Retinal pigment epithelial cell (primary cell): ENCODE results near the gene METRN.
A peak's percentile ranks its signal among the peaks of the same experiment; 100 is the strongest.
"Not testable (repeated sequence)": the region's sequence is repeated elsewhere in the genome, so short reads cannot be mapped to it uniquely, and the experiment has no call there.

ENCODE experiments used
- DNase-seq: peaks from one replicate; pipeline ENCODE4 v3.0.0-alpha.2; 2010; ENCODE audit warnings: low read depth
- H3K4me3 ChIP-seq: 2 replicates; pipeline ENCODE4 v1.5.1; 2011; ENCODE audit warnings: mild to moderate bottlenecking, low read length, control low read depth, moderate library complexity
- TF ChIP-seq, protein P1 (sequence below): conservative IDR thresholded peaks from 2 replicates; pipeline ENCODE4 v1.5.1; 2011; ENCODE audit warnings: low read depth, low read length, control low read depth, inconsistent platforms

Gene METRN

DNA sequence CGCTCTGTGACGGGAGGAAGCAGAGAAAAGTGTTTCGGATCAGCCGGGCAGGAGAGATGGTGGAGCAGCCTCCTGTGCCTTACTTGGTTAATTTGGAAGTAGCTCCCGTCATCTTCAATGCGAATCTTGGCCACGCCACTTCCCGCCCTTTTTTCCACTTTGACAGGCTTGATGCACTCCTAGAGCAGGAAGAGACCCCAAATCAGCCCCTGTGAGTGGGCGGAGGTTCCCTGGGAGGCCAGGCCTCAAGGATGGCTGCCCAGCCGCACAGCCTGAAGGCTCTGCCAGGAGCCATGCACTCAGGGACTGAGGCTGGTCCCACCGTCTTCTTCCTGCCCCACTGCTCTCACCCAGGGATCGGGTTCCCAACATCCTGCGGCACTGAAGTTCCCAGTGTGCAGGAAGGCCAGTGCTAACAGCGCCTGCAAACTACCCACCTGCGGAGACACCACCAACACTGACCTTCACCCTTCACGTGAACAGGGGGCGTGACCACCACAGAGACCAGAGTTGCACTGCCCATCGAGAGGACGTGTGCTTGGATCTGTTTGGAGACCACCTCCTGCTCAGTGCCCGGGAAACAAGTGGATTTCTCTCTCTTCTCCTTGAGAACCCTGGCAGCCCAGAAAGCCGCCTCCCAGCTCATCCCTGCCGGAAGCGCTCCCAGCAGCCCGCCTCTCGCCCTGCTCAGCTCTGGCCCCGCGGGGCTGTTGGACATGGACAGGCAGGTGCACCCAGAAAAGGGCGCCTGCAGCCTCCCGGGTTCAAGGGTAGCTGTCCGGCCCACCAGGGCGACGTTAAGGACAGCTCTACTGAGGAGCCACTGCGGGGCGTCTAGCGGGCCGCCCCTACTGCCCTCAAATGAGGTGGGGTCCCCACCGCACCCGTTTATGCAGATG is 24.9 kb downstream of the METRN start:
- TF ChIP-seq, protein P1, sequence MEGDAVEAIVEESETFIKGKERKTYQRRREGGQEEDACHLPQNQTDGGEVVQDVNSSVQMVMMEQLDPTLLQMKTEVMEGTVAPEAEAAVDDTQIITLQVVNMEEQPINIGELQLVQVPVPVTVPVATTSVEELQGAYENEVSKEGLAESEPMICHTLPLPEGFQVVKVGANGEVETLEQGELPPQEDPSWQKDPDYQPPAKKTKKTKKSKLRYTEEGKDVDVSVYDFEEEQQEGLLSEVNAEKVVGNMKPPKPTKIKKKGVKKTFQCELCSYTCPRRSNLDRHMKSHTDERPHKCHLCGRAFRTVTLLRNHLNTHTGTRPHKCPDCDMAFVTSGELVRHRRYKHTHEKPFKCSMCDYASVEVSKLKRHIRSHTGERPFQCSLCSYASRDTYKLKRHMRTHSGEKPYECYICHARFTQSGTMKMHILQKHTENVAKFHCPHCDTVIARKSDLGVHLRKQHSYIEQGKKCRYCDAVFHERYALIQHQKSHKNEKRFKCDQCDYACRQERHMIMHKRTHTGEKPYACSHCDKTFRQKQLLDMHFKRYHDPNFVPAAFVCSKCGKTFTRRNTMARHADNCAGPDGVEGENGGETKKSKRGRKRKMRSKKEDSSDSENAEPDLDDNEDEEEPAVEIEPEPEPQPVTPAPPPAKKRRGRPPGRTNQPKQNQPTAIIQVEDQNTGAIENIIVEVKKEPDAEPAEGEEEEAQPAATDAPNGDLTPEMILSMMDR: no peak
- no peak for DNase-seq
- peak overlapping the region; percentile 80 for H3K4me3 ChIP-seq

DNA sequence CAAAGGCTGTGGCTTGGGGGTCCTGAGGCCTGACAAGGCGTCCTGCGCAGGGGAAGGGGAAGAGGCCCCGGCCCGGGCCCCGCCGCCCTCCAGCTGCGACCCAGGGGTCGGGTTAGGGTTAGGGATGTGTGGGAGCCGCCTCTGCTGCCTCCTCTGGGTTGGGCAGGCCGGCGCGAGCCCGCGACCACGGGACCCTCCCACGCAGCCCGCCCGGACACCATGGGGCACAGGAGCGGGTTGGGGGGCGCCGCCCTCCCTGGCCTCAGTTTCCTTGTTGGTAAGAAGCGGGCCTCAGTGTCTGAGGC is 25.5 kb downstream of the METRN start:
- TF ChIP-seq, protein P1: no peak
- H3K4me3 ChIP-seq: peak overlapping the region; percentile 80
- DNase-seq: no peak

DNA sequence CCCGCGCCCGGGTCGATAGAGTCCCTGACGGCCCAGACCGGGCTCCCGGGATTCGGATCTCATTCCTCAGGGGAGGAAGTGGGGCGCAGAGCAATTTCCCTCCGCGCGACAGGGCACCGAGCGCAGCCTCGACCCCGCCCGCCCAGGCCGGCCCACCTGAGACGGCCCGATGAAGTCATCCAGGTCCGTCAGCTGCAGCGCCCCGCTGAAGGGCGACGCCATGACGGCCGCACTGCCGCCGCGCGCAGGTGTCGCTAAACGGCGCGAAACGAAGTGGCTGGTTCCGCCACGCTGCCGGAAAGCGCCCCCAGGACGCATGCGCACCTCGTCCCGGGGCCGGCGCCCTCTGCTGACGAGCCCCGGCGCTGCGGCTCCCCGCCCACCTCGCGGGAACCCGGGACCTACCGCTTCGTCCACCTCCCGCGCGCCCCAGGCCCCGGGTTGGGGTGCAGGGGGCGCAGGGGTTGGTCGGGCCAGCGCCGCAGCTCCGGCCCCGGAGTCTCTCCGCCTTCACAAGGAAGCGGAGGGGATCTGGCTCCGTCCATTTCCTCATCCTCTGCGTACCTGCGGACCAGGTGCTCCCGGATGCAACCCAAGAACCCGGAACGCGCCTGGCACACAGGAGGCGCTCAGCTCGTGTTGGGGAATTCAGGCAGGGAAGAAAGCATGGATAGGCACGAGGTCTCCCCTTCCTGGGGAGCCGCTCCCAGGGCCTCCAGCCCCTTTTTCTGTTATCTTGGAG is 26.0 kb downstream of the METRN start, which contains the start of gene CIAO3:
CIAO3 (minus strand) TSS at position 234 of the 742 bp plus-strand sequence; CDS start at position 222, 12 bp downstream.
- peak; percentile 60 for DNase-seq
- TF ChIP-seq, protein P1: peak; percentile 65
- peak within 1 kb of the TSS; percentile 80 for H3K4me3 ChIP-seq

DNA sequence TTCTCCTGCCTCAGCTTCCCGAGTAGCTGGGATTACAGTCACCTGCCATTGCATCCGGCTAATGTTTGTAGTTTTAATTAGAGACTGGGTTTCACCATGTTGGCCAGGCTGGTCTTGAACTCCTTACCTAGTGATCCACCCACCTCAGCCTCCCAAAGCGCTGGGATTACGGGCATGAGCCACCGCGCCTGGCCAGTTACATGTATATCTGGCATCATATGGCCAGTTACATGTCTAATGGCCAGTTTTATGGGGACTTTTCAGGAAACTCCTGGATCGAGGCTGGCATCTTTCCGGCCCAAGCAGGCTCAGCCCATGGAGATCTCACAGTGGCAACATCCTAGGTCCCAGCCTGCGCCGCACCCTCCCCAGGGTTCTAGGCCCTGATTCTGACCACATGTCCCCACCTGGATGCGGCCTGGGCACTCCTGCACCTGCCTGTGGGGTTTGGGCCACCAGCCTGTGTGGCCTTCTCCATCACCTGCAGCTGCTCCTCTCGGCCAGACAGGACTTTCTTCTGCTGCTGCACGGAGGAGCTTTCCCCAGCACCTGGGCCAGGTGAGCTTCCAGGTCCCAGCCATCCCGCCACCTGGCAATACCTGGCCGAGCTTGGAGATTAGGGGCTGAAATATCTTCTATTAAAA is 27.2 kb downstream of the METRN start:
- no peak for DNase-seq
- no peak overlapping the region for H3K4me3 ChIP-seq
- TF ChIP-seq, protein P1: no peak

DNA sequence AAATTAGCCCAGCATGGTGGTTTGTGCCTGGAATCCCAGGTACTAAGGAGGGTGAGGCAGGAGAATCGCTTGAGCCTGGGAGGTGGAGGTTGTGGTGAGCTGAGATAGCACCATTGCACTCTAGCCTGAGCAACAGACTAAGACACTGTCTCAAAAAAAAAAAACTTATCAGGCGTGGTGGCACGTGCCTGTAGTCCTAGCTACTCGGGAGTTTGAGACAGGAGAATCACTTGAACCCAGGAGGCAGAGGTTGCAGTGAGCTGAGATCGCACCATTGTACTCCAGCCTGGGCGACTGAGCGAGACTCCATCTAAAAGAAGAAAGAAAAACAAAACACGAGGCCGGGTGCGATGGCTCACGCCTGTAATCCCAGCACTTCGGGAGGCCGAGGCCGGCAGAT is 28.0 kb downstream of the METRN start:
- DNase-seq, H3K4me3 ChIP-seq: not testable (repeated sequence)

DNA sequence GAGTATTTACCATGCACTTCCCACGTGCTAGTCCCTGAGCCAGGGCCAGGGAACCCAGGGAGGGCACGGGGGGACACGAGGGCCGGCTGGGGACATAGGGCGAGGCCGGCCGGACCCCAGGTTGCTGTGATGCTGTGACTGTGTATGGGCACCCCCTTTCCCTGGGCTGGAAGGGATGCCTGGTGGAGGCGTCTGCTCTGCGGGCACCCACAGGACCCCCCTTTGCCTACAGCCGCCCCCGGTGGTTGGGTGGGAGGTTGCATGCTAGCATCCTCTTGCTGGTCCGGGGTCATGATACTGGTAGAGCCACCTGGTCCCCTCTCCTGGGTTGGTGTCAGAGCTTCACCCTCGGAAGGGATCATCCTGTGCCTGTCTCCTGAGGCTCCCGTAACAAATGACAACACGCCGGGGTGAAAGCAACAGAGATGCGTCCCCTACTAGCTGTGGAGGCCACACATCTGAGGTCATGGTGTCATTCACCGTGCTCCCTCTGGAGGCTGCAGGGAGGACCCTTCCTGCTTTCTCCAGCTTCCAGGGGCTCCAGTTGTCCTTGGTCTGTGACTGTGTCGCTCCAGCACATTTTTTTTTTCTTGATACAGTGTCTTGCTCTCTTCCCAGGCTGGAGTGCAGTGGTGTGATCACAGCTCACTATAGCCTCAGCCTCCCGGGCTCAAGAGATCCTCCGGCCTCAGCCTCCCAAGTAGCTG is 29.0 kb downstream of the METRN start:
- TF ChIP-seq, protein P1: peak; percentile 8
- H3K4me3 ChIP-seq: no peak overlapping the region
- no peak for DNase-seq

DNA sequence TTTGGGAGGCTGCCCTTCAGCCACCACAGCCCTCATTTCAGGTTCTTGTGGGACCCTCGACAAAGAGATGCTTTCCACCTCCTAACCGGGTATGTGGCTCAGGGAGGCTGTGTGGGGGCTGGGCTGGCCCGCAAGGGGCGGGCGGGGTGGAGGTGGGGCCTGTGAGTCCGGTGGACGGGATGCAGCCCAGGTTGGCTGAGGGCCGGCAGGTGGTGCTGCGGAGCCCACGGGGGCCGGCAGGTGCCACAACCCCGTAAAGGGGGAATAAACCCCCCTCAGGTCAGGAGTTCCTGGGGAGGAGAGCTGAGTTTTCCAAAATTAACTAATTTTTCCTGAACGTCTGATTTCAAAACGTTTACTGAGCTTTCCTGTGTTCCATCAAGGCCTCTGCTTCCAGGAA is 30.8 kb downstream of the METRN start:
- DNase-seq: no peak
- TF ChIP-seq, protein P1: peak; percentile 67
- no peak overlapping the region for H3K4me3 ChIP-seq
